ENCODE results near the gene UBAP1.

DNA sequence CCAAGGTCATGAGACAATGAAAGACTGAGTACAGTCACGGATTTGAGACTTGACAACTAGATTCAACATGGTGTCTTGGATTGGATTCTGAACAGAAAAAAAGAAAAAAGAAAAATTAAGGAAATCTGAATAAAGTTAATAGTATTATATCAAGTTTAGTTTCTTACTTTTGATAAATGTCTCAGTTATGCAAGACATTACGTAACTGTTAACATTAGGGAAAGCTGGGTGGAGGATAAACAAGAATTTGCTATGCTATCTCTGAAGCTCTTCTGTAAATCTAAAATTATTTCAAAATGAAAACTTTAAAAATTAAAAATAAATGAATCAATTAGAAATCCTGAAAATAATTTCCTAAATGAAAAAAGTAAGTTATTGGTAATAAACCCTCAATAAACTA lies 38.0 kb upstream of the UBAP1 start:
- TF ChIP-seq CTCF (IDR thresholded peaks at IDR 0.05) (no peak), EP300 (IDR thresholded peaks at IDR 0.05; ENCODE audit: low read depth) (no peak)
